GM23338 (cell line): ENCODE results near the gene GRAMD2B. TPM values are rescaled to one million over a fixed set of nuclear protein-coding genes. Genes with fewer than 3 reads are reported as not detected.

Source experiments
- ATAC-seq: fragments of 200-7000 bp; cut with Tn5 transposase; 3 replicates; pipeline ENCODE4 v1.9.1; 2020
- DNase-seq: peaks from one replicate; pipeline ENCODE4 v3.0.0-alpha.2; 2015; ENCODE audit warnings: low spot score
- H2AFZ ChIP-seq: fragments of 200-600 bp; sonication (generic); 2 replicates; pipeline ENCODE4 v1.8.0; 2016; ENCODE audit warnings: antibody characterized with exemption, mild to moderate bottlenecking, moderate library complexity
- H3F3A ChIP-seq: fragments of 200-600 bp; sonication (generic); replicated peaks from 2 replicates; pipeline ENCODE4 v1.8.0; 2017; ENCODE audit warnings: antibody characterized with exemption, mixed run types, low read depth
- H3K27ac ChIP-seq: fragments of 200-600 bp; sonication (generic); 2 replicates; pipeline ENCODE4 v1.6.1; 2016; ENCODE audit warnings: low read depth
- H3K27me3 ChIP-seq: fragments of 200-600 bp; sonication (generic); 2 replicates; pipeline ENCODE4 v1.8.0; 2016; ENCODE audit warnings: mild to moderate bottlenecking, mixed run types, moderate library complexity; ENCODE audit not compliant: insufficient read depth
- H3K36me3 ChIP-seq: fragments of 200-600 bp; sonication (generic); 2 replicates; pipeline ENCODE4 v1.8.0; 2016; ENCODE audit warnings: mild to moderate bottlenecking; ENCODE audit not compliant: insufficient read depth
- H3K4me1 ChIP-seq: fragments of 200-600 bp; sonication (generic); 2 replicates; pipeline ENCODE4 v1.8.0; 2016; ENCODE audit warnings: mild to moderate bottlenecking, moderate library complexity; ENCODE audit not compliant: insufficient read depth
- H3K4me2 ChIP-seq: fragments of 200-600 bp; sonication (generic); 2 replicates; pipeline ENCODE4 v1.7.1; 2017; ENCODE audit warnings: mixed run types
- H3K4me3 ChIP-seq: fragments of 200-600 bp; sonication (generic); 2 replicates; pipeline ENCODE4 v1.6.1; 2016; ENCODE audit warnings: mixed run types
- H3K79me2 ChIP-seq: fragments of 200-600 bp; sonication (generic); replicated peaks from 2 replicates; pipeline ENCODE4 v1.8.0; 2017; ENCODE audit warnings: mild to moderate bottlenecking; ENCODE audit not compliant: insufficient read depth
- H3K9me2 ChIP-seq: fragments of 200-600 bp; sonication (generic); 2 replicates; pipeline ENCODE4 v1.8.0; 2017; ENCODE audit not compliant: insufficient read depth
- H4K20me1 ChIP-seq: fragments of 200-600 bp; sonication (generic); replicated peaks from 2 replicates; pipeline ENCODE4 v1.8.0; 2017; ENCODE audit warnings: mild to moderate bottlenecking; ENCODE audit not compliant: insufficient read depth
- H3K27ac Mint-ChIP-seq: 2 replicates; pipeline ENCODE4 v1.8.0; 2020; ENCODE audit warnings: inconsistent platforms, mild to moderate bottlenecking, moderate library complexity, mixed read lengths
- H3K27me3 Mint-ChIP-seq: 3 replicates; pipeline ENCODE4 v1.8.0; 2022; ENCODE audit warnings: low read depth, mild to moderate bottlenecking, moderate library complexity, mixed read lengths, inconsistent platforms; ENCODE audit not compliant: insufficient read depth, poor library complexity
- H3K36me3 Mint-ChIP-seq: 3 replicates; pipeline ENCODE4 v1.8.0; 2021; ENCODE audit warnings: low read depth, mild to moderate bottlenecking, inconsistent platforms, moderate library complexity, mixed read lengths
- H3K4me1 Mint-ChIP-seq: 3 replicates; pipeline ENCODE4 v1.8.0; 2020; ENCODE audit warnings: mild to moderate bottlenecking, inconsistent platforms, mixed read lengths
- H3K4me3 Mint-ChIP-seq: 3 replicates; pipeline ENCODE4 v1.8.0; 2021; ENCODE audit warnings: moderate library complexity, mild to moderate bottlenecking, inconsistent platforms, mixed read lengths
- H3K9me3 Mint-ChIP-seq: 3 replicates; pipeline ENCODE4 v1.8.0; 2020; ENCODE audit warnings: moderate library complexity, mild to moderate bottlenecking, inconsistent platforms, mixed read lengths
- CREB1 ChIP-seq: fragments of 250-450 bp; sonication (Bioruptor Pico); IDR thresholded peaks from 2 replicates; pipeline ENCODE4 v1.5.0; 2020; ENCODE audit warnings: low read depth, mild to moderate bottlenecking, moderate library complexity
- EZH2 ChIP-seq: fragments of 200-600 bp; sonication (generic); IDR thresholded peaks from one replicate; pipeline ENCODE4 v1.8.0; 2017; ENCODE audit warnings: antibody characterized with exemption, mild to moderate bottlenecking, low read depth; ENCODE audit not compliant: unreplicated experiment
- POLR2AphosphoS5 ChIP-seq: IDR thresholded peaks from 2 replicates; pipeline ENCODE4 v1.6.1; 2016; ENCODE audit warnings: antibody characterized with exemption, low read depth
- ZNF114 ChIP-seq: fragments of 250-450 bp; sonication (Bioruptor Pico); IDR thresholded peaks from 2 replicates; pipeline ENCODE4 v1.5.0; 2020; ENCODE audit warnings: mild to moderate bottlenecking, moderate library complexity
- ZNF331 ChIP-seq: fragments of 250-450 bp; sonication (Bioruptor Pico); IDR thresholded peaks from 2 replicates; pipeline ENCODE4 v1.5.0; 2020; ENCODE audit warnings: low read depth, mild to moderate bottlenecking, moderate library complexity
- polyA plus RNA-seq: library from polyadenylated mRNA; unstranded; fragments of >200 nt; fragmentation: Nextera tagmentation; extraction: Ambion mirVana; gene quantifications from 2 replicates; pipeline ENCODE4 v1.2.1, GENCODE V29; 2016
- total RNA-seq: library from RNA; depleted of rRNA; stranded (reverse); fragments of >200 nt; shearing (Covaris generic); gene quantifications from 2 replicates; pipeline ENCODE4 v1.2.3, GENCODE V29; 2014
- TF ChIP-seq, protein P1 (sequence below): IDR thresholded peaks from 2 replicates; pipeline ENCODE4 v1.6.1; 2016; ENCODE audit warnings: antibody characterized with exemption
- TF ChIP-seq, protein P2 (sequence below): fragments of 250-450 bp; sonication (Bioruptor Pico); IDR thresholded peaks from 2 replicates; pipeline ENCODE4 v1.5.0; 2020; ENCODE audit warnings: mild to moderate bottlenecking, moderate library complexity
- TF ChIP-seq, protein P3 (sequence below): IDR thresholded peaks from one replicate; pipeline ENCODE4 v1.6.1; 2018; ENCODE audit warnings: antibody characterized with exemption; ENCODE audit not compliant: unreplicated experiment

The GRAMD2B gene
- total and polyA plus RNA-seq, 2 experiments from 2014 or later: 9.7 to 16.9 TPM

DNA sequence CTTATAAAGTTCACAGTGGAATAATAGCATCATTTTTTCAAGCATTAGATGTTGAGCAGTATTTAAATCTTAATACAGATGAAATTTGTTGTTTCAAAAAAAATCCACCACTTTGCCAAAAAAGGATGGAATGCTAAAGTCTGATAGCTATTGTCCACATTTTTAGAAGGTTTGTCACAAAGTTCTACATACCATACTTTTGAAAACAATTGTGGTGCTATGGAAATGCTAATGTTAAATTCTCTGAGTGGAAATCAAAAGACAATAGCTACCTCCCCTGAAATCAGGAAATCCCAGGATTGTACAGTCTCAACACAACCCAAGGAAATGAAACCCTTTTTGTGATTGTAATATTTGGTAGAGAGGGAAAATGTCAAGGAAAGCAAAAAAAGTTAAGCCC is 19.3 kb upstream of the GRAMD2B start:
- no peak overlapping the region for H3K4me2 ChIP-seq
- no peak overlapping the region for H3K27ac ChIP-seq
- DNase-seq (no peak), ATAC-seq (no peak)
- H3K36me3 ChIP-seq: peaks cover 5% of the 10 kb centered on the region; the same call in 1 of the 2 replicates
- peaks cover 10% of the 10 kb centered on the region for H3K9me2 ChIP-seq
- Mint-ChIP-seq H3K9me3 (peaks cover 18% of the 10 kb centered on the region; the same call in 2 of the 3 replicates), H3K27ac (peak overlapping the region; percentile 69), H3K4me3 (no peak overlapping the region), H3K4me1 (peaks cover 15% of the 10 kb centered on the region), H3K36me3 (peaks cover 17% of the 10 kb centered on the region; the same call in 2 of the 3 replicates), H3K27me3 (no peaks in the 10 kb centered on the region)
- H3K79me2 ChIP-seq: no peaks in the 10 kb centered on the region
- H3K27me3 ChIP-seq: no peaks in the 10 kb centered on the region
- no peaks in the 10 kb centered on the region for H4K20me1 ChIP-seq
- H3F3A ChIP-seq: no peaks in the 10 kb centered on the region
- no peak for TF ChIP-seq EZH2
- TF ChIP-seq ZNF114 (CRISPR knock-in tag): no peak
- TF ChIP-seq CREB1 (CRISPR knock-in tag): no peak
- TF ChIP-seq, protein P1, sequence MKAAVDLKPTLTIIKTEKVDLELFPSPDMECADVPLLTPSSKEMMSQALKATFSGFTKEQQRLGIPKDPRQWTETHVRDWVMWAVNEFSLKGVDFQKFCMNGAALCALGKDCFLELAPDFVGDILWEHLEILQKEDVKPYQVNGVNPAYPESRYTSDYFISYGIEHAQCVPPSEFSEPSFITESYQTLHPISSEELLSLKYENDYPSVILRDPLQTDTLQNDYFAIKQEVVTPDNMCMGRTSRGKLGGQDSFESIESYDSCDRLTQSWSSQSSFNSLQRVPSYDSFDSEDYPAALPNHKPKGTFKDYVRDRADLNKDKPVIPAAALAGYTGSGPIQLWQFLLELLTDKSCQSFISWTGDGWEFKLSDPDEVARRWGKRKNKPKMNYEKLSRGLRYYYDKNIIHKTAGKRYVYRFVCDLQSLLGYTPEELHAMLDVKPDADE: no peak
- TF ChIP-seq POLR2AphosphoS5: no peak
- TF ChIP-seq, protein P2, sequence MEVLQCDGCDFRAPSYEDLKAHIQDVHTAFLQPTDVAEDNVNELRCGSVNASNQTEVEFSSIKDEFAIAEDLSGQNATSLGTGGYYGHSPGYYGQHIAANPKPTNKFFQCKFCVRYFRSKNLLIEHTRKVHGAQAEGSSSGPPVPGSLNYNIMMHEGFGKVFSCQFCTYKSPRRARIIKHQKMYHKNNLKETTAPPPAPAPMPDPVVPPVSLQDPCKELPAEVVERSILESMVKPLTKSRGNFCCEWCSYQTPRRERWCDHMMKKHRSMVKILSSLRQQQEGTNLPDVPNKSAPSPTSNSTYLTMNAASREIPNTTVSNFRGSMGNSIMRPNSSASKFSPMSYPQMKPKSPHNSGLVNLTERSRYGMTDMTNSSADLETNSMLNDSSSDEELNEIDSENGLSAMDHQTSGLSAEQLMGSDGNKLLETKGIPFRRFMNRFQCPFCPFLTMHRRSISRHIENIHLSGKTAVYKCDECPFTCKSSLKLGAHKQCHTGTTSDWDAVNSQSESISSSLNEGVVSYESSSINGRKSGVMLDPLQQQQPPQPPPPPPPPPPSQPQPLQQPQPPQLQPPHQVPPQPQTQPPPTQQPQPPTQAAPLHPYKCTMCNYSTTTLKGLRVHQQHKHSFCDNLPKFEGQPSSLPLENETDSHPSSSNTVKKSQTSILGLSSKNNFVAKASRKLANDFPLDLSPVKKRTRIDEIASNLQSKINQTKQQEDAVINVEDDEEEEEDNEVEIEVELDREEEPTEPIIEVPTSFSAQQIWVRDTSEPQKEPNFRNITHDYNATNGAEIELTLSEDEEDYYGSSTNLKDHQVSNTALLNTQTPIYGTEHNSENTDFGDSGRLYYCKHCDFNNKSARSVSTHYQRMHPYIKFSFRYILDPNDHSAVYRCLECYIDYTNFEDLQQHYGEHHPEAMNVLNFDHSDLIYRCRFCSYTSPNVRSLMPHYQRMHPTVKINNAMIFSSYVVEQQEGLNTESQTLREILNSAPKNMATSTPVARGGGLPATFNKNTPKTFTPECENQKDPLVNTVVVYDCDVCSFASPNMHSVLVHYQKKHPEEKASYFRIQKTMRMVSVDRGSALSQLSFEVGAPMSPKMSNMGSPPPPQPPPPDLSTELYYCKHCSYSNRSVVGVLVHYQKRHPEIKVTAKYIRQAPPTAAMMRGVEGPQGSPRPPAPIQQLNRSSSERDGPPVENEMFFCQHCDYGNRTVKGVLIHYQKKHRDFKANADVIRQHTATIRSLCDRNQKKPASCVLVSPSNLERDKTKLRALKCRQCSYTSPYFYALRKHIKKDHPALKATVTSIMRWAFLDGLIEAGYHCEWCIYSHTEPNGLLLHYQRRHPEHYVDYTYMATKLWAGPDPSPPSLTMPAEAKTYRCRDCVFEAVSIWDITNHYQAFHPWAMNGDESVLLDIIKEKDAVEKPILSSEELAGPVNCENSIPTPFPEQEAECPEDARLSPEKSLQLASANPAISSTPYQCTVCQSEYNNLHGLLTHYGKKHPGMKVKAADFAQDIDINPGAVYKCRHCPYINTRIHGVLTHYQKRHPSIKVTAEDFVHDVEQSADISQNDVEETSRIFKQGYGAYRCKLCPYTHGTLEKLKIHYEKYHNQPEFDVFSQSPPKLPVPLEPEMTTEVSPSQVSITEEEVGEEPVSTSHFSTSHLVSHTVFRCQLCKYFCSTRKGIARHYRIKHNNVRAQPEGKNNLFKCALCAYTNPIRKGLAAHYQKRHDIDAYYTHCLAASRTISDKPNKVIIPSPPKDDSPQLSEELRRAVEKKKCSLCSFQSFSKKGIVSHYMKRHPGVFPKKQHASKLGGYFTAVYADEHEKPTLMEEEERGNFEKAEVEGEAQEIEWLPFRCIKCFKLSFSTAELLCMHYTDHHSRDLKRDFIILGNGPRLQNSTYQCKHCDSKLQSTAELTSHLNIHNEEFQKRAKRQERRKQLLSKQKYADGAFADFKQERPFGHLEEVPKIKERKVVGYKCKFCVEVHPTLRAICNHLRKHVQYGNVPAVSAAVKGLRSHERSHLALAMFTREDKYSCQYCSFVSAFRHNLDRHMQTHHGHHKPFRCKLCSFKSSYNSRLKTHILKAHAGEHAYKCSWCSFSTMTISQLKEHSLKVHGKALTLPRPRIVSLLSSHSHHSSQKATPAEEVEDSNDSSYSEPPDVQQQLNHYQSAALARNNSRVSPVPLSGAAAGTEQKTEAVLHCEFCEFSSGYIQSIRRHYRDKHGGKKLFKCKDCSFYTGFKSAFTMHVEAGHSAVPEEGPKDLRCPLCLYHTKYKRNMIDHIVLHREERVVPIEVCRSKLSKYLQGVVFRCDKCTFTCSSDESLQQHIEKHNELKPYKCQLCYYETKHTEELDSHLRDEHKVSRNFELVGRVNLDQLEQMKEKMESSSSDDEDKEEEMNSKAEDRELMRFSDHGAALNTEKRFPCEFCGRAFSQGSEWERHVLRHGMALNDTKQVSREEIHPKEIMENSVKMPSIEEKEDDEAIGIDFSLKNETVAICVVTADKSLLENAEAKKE: no peak
- TF ChIP-seq, protein P3, sequence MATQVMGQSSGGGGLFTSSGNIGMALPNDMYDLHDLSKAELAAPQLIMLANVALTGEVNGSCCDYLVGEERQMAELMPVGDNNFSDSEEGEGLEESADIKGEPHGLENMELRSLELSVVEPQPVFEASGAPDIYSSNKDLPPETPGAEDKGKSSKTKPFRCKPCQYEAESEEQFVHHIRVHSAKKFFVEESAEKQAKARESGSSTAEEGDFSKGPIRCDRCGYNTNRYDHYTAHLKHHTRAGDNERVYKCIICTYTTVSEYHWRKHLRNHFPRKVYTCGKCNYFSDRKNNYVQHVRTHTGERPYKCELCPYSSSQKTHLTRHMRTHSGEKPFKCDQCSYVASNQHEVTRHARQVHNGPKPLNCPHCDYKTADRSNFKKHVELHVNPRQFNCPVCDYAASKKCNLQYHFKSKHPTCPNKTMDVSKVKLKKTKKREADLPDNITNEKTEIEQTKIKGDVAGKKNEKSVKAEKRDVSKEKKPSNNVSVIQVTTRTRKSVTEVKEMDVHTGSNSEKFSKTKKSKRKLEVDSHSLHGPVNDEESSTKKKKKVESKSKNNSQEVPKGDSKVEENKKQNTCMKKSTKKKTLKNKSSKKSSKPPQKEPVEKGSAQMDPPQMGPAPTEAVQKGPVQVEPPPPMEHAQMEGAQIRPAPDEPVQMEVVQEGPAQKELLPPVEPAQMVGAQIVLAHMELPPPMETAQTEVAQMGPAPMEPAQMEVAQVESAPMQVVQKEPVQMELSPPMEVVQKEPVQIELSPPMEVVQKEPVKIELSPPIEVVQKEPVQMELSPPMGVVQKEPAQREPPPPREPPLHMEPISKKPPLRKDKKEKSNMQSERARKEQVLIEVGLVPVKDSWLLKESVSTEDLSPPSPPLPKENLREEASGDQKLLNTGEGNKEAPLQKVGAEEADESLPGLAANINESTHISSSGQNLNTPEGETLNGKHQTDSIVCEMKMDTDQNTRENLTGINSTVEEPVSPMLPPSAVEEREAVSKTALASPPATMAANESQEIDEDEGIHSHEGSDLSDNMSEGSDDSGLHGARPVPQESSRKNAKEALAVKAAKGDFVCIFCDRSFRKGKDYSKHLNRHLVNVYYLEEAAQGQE: no peak
- TF ChIP-seq ZNF331 (CRISPR knock-in tag): no peak
- no peak overlapping the region for H3K4me3 ChIP-seq
- H2AFZ ChIP-seq: no peak overlapping the region
- H3K4me1 ChIP-seq: peaks cover 12% of the 10 kb centered on the region; the same call in 1 of the 2 replicates
